GM19467 (cell line): ENCODE data around the gene TTLL9.
A peak's percentile ranks its signal among the peaks of the same experiment; 100 is the strongest.
"Not testable (repeated sequence)": the region's sequence is repeated elsewhere in the genome, so short reads cannot be mapped to it uniquely, and the experiment has no call there.

Experiments used
- ATAC-seq: cut with Tn5 transposase; IDR thresholded peaks from one replicate; pipeline ENCODE4 v1.9.1; 2021; ENCODE audit warnings: mild to moderate bottlenecking, moderate library complexity; ENCODE audit not compliant: unreplicated experiment

Gene TTLL9

GRCh38 chr20:31869942-31870725 lies at the start of gene TTLL9, which contains the start of gene DUSP15:
Gene TTLL9, plus strand, starts transcription at chr20:31870634. Its CDS starts 493 bp downstream, at chr20:31871127.
Gene DUSP15, minus strand, starts transcription at chr20:31870527. Its CDS starts 190 bp downstream, at chr20:31870337.
- ATAC-seq, result no peak

- ATAC-seq, result no peak
Measured at GRCh38 chr20:31821427-31821826, 49.0 kb upstream of the TTLL9 start.

GRCh38 chr20:31822421-31823330 lies 47.8 kb upstream of the TTLL9 start:
- peak; percentile 63 for ATAC-seq

GRCh38 chr20:31823360-31824124 lies 46.9 kb upstream of the TTLL9 start:
- no peak for ATAC-seq

- no peak for ATAC-seq
Measured at GRCh38 chr20:31824125-31824485, 46.3 kb upstream of the TTLL9 start.

GRCh38 chr20:31824554-31825313 lies 45.7 kb upstream of the TTLL9 start:
- no peak for ATAC-seq

GRCh38 chr20:31826074-31826473 lies 44.4 kb upstream of the TTLL9 start:
- no peak for ATAC-seq

- ATAC-seq, result no peak
Measured at GRCh38 chr20:31827059-31827458, 43.4 kb upstream of the TTLL9 start.

- ATAC-seq, result not testable (repeated sequence)
Measured at GRCh38 chr20:31828016-31828415, 42.4 kb upstream of the TTLL9 start.

GRCh38 chr20:31829731-31830130 lies 40.7 kb upstream of the TTLL9 start:
- no peak for ATAC-seq

GRCh38 chr20:31830406-31830981 lies 39.9 kb upstream of the TTLL9 start:
- no peak for ATAC-seq

- ATAC-seq, result no peak
Measured at GRCh38 chr20:31831211-31831610, 39.2 kb upstream of the TTLL9 start.

GRCh38 chr20:31831771-31832306 lies 38.6 kb upstream of the TTLL9 start:
- no peak for ATAC-seq

- ATAC-seq, result no peak
Measured at GRCh38 chr20:31833130-31833930, 37.1 kb upstream of the TTLL9 start.

- ATAC-seq, result no peak
Measured at GRCh38 chr20:31833931-31834521, 36.4 kb upstream of the TTLL9 start.

- ATAC-seq, result no peak
Measured at GRCh38 chr20:31835554-31835953, 34.9 kb upstream of the TTLL9 start.

GRCh38 chr20:31835977-31836852 lies 34.2 kb upstream of the TTLL9 start:
- ATAC-seq, result peak; percentile 61
